Adrenal gland (tissue), 12 donors: ENCODE results near the gene PHKG2. TPM values are rescaled to one million over a fixed set of nuclear protein-coding genes. Genes with fewer than 3 reads are reported as not detected.

Source experiments
- DNase-seq, 7 donors: peaks; one replicate each; pipeline ENCODE4 v3.0.0-alpha.2; 2019 to 2020
- H3K27ac ChIP-seq, 5 donors: fragments of 200-600 bp; sonication (generic) in 4 of 5; 1 replicate in 3 of 5; 2 replicates in 2 of 5; pipeline versions ENCODE4 v1.5.1 to v1.8.0; 2016 to 2020; ENCODE audit warnings: mild to moderate bottlenecking in 1 of 5
- H3K27me3 ChIP-seq: fragments of 200-600 bp; 2 replicates; pipeline ENCODE4 v1.8.0; 2021
- H3K36me3 ChIP-seq, 2 donors: fragments of 200-600 bp; replicated peaks in 1 of 2; 1 replicate in 1 of 2; 2 replicates in 1 of 2; pipeline versions ENCODE4 v1.5.1 to v1.8.0; 2018 to 2022
- H3K4me1 ChIP-seq, 2 donors: fragments of 200-600 bp; replicated peaks in 1 of 2; 1 replicate in 1 of 2; 2 replicates in 1 of 2; pipeline versions ENCODE4 v1.5.1 to v1.8.0; 2018 to 2021
- H3K4me3 ChIP-seq, 4 donors: fragments of 200-600 bp; sonication (generic) in 3 of 4; one replicate each; pipeline ENCODE4 v1.5.1; 2016 to 2018
- H3K9me3 ChIP-seq, 3 donors: fragments of 200-600 bp; sonication (generic) in 1 of 3; replicated peaks in 1 of 3; 1 replicate in 2 of 3; 2 replicates in 1 of 3; pipeline versions ENCODE4 v1.5.1 to v1.8.0; 2016 to 2021
- POLR2A ChIP-seq, 2 donors: fragments of 450-650 bp; IDR thresholded peaks; one replicate each; pipeline ENCODE4 v1.6.1; 2017; ENCODE audit warnings: antibody characterized with exemption in 2 of 2, mild to moderate bottlenecking in 2 of 2, moderate library complexity in 1 of 2
- WGBS, 4 donors: extraction: QIAGEN DNeasy Blood & Tissue Kit in 2 of 4; methylation state at CpG; one replicate each; pipeline versions ENCODE4 v1.1.5 to v1.1.7; 2013 to 2017; 5-methylcytosine and 5-hydroxymethylcytosine counted together
- intact Hi-C, 2 donors: fragments of 100-400 bp; cut with DNase I; formaldehyde crosslinking; loops; one replicate each; pipeline versions ENCODE4 v1.14.1 to v1.15.0; 2022 to 2023
- polyA plus RNA-seq, 3 donors: library from polyadenylated mRNA; stranded (reverse); fragments of 200-250 nt in 2 of 3; fragments of 350-450 nt in 1 of 3; fragmentation: Illumina TruSeq in 1 of 3; extraction: RNeasy Lipid Tissue Mini Kit (QIAGEN cat#74804) in 1 of 3; gene quantifications; one replicate each; pipeline ENCODE4 v1.2.3, GENCODE V29; 2013 to 2014
- total RNA-seq, 9 donors: library from RNA; depleted of rRNA in 4 of 9; stranded (reverse); fragments of >200 nt in 4 of 9; fragments of 120-200 nt in 1 of 9; fragmentation: NEBNext Ultra II Directional in 1 of 9; extraction: Animal tissue kit (Norgen Biotek cat#: 25700) in 1 of 9; gene quantifications; one replicate each; pipeline versions ENCODE4 v1.1.0 to v1.2.4, GENCODE V29; 2013 to 2023
- TF ChIP-seq, protein P1 (sequence below), 6 experiments: fragments of 450-650 bp in 4 of 6; fragments of 200-600 bp in 2 of 6; sonication (generic) in 1 of 6; IDR thresholded peaks; 1 replicate in 5 of 6; 2 replicates in 1 of 6; pipeline versions ENCODE4 v1.5.1 to v1.8.0; 2016 to 2021; ENCODE audit warnings: antibody characterized with exemption in 6 of 6, mild to moderate bottlenecking in 2 of 6, moderate library complexity in 1 of 6
- donor health status: healthy with polysubstance abuse.
- donor health status: Bipolar disorder and iron deficiency.
- donor health status: DM: yes; HTN: yes; CAD: no.
- donor health status: DM: no; HTN: no; CAD: no.
- donor health status: DM: no; HTN: no; CAD: no.
- donor health status: DM: yes; HTN: yes; CAD: no.

PHKG2 gene
- total and polyA plus RNA-seq, 12 donors, result 18.7 to 82.8 (median 35.2) TPM

DNA sequence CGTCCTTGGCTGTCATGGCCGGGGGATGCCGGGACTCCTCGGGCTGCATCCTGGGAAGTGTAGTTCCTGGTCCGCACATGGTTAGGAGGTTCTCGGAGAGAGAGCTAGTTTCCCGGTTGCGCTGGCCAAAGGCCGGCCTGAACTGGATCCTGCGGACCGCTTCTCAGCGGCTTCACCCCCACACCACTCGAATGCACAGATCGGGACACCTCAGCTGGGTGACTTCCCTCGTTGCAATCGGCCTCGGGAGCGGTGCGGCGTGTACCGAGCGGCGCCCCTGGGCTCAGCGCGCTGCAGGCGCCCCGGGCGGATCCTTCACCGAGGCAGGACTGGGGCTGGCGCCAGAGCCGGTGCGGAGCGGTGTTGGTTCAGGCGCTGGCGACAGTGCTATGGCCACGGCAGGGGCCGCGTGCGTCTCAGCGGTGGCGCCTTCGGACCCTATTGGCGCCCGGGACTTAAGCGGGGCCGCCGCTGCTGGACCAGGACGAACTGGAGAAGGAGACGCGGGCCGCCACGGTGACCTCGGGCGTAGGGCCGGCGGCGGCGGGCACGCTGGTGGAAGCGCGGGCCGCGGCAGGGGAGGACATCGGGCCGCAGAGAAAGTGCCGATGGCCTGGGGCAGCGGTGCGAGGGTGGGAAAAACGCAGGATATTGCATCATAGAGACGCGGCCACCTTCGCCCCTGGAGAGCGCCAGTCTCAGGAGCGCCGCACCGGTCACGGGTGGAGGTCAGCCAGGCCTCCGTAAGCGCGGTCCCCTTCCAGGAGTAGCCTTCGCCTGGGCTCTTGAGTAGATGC, 27.4 kb downstream of the PHKG2 start:
- Histone ChIP-seq H3K36me3 (peaks cover 0 to 43% of the 10 kb centered on the region in 2 donors), H3K27ac (peak overlapping the region; percentile 15 to 93 (median 79)), H3K9me3 (no peaks in the 10 kb centered on the region), H3K4me3 (peak overlapping the region; percentile 18 to 70 (median 32)), H3K27me3 (no peaks in the 10 kb centered on the region), H3K4me1 (peaks cover 4 to 20% of the 10 kb centered on the region in 2 donors)
- TF ChIP-seq, protein P1, sequence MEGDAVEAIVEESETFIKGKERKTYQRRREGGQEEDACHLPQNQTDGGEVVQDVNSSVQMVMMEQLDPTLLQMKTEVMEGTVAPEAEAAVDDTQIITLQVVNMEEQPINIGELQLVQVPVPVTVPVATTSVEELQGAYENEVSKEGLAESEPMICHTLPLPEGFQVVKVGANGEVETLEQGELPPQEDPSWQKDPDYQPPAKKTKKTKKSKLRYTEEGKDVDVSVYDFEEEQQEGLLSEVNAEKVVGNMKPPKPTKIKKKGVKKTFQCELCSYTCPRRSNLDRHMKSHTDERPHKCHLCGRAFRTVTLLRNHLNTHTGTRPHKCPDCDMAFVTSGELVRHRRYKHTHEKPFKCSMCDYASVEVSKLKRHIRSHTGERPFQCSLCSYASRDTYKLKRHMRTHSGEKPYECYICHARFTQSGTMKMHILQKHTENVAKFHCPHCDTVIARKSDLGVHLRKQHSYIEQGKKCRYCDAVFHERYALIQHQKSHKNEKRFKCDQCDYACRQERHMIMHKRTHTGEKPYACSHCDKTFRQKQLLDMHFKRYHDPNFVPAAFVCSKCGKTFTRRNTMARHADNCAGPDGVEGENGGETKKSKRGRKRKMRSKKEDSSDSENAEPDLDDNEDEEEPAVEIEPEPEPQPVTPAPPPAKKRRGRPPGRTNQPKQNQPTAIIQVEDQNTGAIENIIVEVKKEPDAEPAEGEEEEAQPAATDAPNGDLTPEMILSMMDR (IDR thresholded peaks at IDR 0.05), result no peak
- TF ChIP-seq POLR2A (IDR thresholded peaks at IDR 0.05), result peak; percentile 39 to 64
- intact Hi-C loops, result no loop called here
- 0 to 1% (median 0%) methylated on average over 9 to 81 of the region's 81 CpGs for WGBS, 4 donors
- peak; percentile 81 to 91 (median 83) for DNase-seq

DNA sequence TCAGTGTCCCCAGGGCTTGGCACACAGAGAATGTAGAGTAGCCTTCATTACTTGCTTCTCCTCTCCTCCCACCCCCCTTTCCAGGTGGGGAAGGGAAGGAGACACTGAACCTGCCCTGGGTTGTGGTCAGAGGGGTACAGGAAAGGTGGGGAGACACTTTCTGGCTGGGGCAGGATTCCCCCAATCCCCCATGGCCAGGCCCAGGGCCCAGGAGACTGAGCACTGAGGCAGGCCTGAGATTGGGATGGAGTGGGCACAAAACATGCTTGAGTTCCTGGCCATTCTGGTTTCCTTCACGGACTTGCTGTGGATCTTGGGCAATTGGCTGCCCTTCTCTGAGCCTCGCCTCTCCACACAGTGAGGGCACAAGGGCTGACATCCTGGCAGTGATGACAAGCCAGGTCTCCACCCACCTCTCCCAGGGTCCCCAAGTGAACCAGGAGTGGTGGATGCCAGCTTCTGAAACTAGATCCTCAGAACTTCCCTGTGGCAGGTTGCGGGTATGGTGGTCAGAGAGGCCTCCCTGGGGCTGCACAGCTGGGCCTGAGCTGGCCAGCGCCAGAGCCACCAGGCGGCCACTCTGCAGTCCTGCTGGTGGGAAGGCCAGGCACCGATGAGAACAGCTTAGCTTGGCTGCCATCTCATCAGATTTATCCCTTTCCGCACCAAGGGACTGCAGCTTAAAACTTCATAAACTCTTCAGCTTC, 29.5 kb downstream of the PHKG2 start:
- no peak for TF ChIP-seq POLR2A (IDR thresholded peaks at IDR 0.05)
- TF ChIP-seq, protein P1 (IDR thresholded peaks at IDR 0.05), result no peak
- Histone ChIP-seq H3K27ac (peak overlapping the region in 1 of 5 donors; percentile 6), H3K4me1 (peaks cover 4 to 20% of the 10 kb centered on the region in 2 donors), H3K27me3 (no peaks in the 10 kb centered on the region), H3K9me3 (no peaks in the 10 kb centered on the region), H3K4me3 (no peak overlapping the region), H3K36me3 (peaks cover 0 to 36% of the 10 kb centered on the region in 2 donors)
- WGBS, 4 donors, result 80 to 86% (median 81%) methylated on average over 6 to 7 of the region's 7 CpGs; no CpG with 5 or more reads in 1 of the 4 donors
- intact Hi-C loops, result no loop called here
- no peak for DNase-seq

DNA sequence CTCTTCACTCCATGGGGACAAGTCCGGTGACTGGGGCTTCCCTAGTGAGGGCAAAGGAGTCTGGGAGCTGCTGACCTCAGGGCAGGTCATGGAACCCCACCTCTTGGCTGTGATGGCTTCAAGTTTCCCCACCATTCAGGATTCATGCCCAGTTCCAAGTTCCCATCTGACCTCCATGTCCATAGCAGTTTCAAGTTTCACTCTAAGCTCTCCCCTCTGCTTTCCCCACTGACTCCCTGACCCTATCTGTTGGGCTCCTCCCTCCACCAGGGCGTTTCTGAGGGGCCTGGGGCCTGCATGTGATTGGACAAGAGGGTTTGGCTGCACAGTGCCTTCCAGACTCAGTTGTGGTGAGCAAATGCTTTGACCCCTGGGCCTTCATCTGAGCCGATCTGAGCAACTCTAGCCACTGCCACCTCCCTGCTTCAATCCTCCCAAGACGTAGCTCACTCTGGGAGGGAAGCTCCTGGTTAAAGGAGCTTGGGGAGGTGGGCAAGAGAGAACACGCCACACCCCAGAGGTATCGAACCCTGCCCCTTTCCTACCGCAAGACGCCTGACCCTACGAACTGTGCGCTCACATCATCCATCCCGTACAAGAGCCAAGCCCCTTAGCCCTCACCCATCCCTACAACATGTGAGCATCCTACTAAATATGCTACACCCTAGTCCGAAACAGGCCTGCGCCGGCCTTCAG, 30.5 kb downstream of the PHKG2 start:
- no peak for TF ChIP-seq POLR2A (IDR thresholded peaks at IDR 0.05)
- TF ChIP-seq, protein P1 (IDR thresholded peaks at IDR 0.05), result no peak
- peak in 1 of 7 donors; percentile 26 for DNase-seq
- Histone ChIP-seq H3K27me3 (no peaks in the 10 kb centered on the region), H3K4me1 (peaks cover 4 to 20% of the 10 kb centered on the region in 2 donors), H3K36me3 (peaks cover 0 to 36% of the 10 kb centered on the region in 2 donors), H3K4me3 (no peak overlapping the region), H3K27ac (peak overlapping the region in 1 of 5 donors; percentile 31), H3K9me3 (no peaks in the 10 kb centered on the region)
- WGBS, 4 donors, result 81 to 91% (median 84%) methylated on average over 14 of the region's 14 CpGs
- intact Hi-C loops, result no loop called here

DNA sequence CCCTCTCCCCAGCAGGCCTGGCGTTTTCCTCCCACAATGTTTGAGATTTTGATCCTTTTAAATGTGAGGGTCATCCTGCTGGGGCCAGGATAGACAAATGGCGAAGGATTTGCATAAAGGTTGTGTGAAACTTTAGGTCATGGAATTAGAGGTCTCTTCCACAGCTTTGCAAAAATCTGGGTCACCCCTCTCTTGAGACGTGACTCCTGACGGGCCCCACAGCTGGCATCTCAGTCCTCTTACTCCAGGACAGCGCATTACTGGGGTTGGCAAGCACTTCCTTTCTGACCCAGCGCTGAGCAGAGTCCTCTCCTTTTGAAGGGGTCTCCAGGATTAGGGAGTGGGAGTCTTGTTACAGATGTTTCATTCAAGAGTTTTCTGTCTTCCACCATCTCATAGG, 31.4 kb downstream of the PHKG2 start:
- no peak for TF ChIP-seq POLR2A (IDR thresholded peaks at IDR 0.05)
- TF ChIP-seq, protein P1 (IDR thresholded peaks at IDR 0.05), result no peak
- peak overlapping the region in 1 of 5 donors; percentile 31 for H3K27ac ChIP-seq

More for the DNA sequence above, 31.4 kb downstream of the PHKG2 start:
- WGBS, 4 donors, result 86 to 93% (median 89%) methylated on average over 5 to 6 of the region's 6 CpGs
- no peak overlapping the region for H3K4me3 ChIP-seq
- intact Hi-C loops, result no loop called here
- no peak for DNase-seq
- H3K36me3 ChIP-seq, result peaks cover 0 to 33% of the 10 kb centered on the region in 2 donors
- peaks cover 4 to 19% of the 10 kb centered on the region in 2 donors for H3K4me1 ChIP-seq
- no peaks in the 10 kb centered on the region for H3K27me3 ChIP-seq
- H3K9me3 ChIP-seq, result no peaks in the 10 kb centered on the region
